Caco-2 (cell line): Measurements from ENCODE around the gene PKD2L1. TPM values are rescaled to one million over a fixed set of nuclear protein-coding genes. Genes with fewer than 3 reads are reported as not detected.

ENCODE experiments used
- BruUV-seq: library from RNA; stranded (reverse); fragments of 400-500 nt; replicated peaks from 2 replicates; lab custom pipeline; 2021; lab: Mats Ljungman, UMichigan
- CTCF ChIA-PET: fragments of 300-600 bp; sonication (Branson Sonifier 250); formaldehyde crosslinking; loops from one replicate; lab custom pipeline; 2022; ENCODE audit warnings: antibody characterized with exemption; lab: Charles Lee
- POLR2A ChIA-PET: fragments of 300-600 bp; sonication (Branson Sonifier 250); formaldehyde crosslinking; loops from one replicate; lab custom pipeline; 2022; ENCODE audit warnings: antibody characterized with exemption; lab: Charles Lee
- DNase-seq, 2 experiments: peaks; one replicate each; pipeline versions ENCODE4 v3.0.0 to v3.0.0-alpha.2; 2020 to 2022
- H3K27me3 ChIP-seq: replicated peaks from 2 replicates; pipeline ENCODE4 v1.6.0; 2011; ENCODE audit warnings: low read length; ENCODE audit not compliant: control insufficient read depth, insufficient read depth
- H3K36me3 ChIP-seq: 2 replicates; pipeline ENCODE4 v1.5.1; 2011; ENCODE audit warnings: low read length; ENCODE audit not compliant: control insufficient read depth, insufficient read depth
- H3K4me1 ChIP-seq: fragments of 250-450 bp; sonication (Bioruptor Pico); 2 replicates; pipeline ENCODE4 v1.5.1; 2020; ENCODE audit warnings: mild to moderate bottlenecking
- H3K4me3 ChIP-seq: 2 replicates; pipeline ENCODE4 v1.5.1; 2011; ENCODE audit warnings: low read depth, mild to moderate bottlenecking, control low read depth, low read length
- H3K9me3 ChIP-seq: fragments of 250-450 bp; sonication (Bioruptor Pico); 2 replicates; pipeline ENCODE4 v1.5.1; 2020; ENCODE audit warnings: mild to moderate bottlenecking, moderate library complexity
- H3K27ac Mint-ChIP-seq: one replicate; pipeline ENCODE4 v1.8.0; 2022; ENCODE audit warnings: mixed read lengths; ENCODE audit not compliant: unreplicated experiment
- H3K27me3 Mint-ChIP-seq: one replicate; pipeline ENCODE4 v1.8.0; 2022; ENCODE audit warnings: mixed read lengths; ENCODE audit not compliant: insufficient read depth, unreplicated experiment
- H3K36me3 Mint-ChIP-seq: one replicate; pipeline ENCODE4 v1.8.0; 2022; ENCODE audit warnings: mild to moderate bottlenecking, mixed read lengths; ENCODE audit not compliant: insufficient read depth, unreplicated experiment
- H3K4me1 Mint-ChIP-seq: one replicate; pipeline ENCODE4 v1.8.0; 2022; ENCODE audit warnings: low read depth, mixed read lengths; ENCODE audit not compliant: unreplicated experiment
- H3K4me3 Mint-ChIP-seq: one replicate; pipeline ENCODE4 v1.8.0; 2022; ENCODE audit warnings: mild to moderate bottlenecking, moderate library complexity, mixed read lengths; ENCODE audit not compliant: unreplicated experiment
- H3K9me3 Mint-ChIP-seq: one replicate; pipeline ENCODE4 v1.8.0; 2022; ENCODE audit warnings: mixed read lengths; ENCODE audit not compliant: unreplicated experiment
- CTCF ChIP-seq, 2 experiments: fragments of 200-600 bp in 1 of 2; IDR thresholded peaks; 1 replicate in 1 of 2; 2 replicates in 1 of 2; pipeline versions ENCODE4 v1.5.1 to v1.8.0; 2011 to 2022; ENCODE audit warnings: antibody characterized with exemption in 1 of 2, control low read depth in 1 of 2, inconsistent platforms in 1 of 2, low read depth in 1 of 2, low read length in 1 of 2, mild to moderate bottlenecking in 1 of 2, moderate library complexity in 1 of 2; ENCODE audit not compliant: insufficient read depth in 1 of 2, severe bottlenecking in 1 of 2, unreplicated experiment in 1 of 2
- intact Hi-C: fragments of 100-400 bp; cut with micrococcal nuclease; formaldehyde crosslinking; loops from one replicate; pipeline ENCODE4 v1.10.0; 2022; ENCODE audit not compliant: unreplicated experiment
- total RNA-seq: library from RNA; stranded (reverse); gene quantifications from 2 replicates; pipeline ENCODE4 v1.2.3, GENCODE V29; 2022

The PKD2L1 gene
- total RNA-seq, 1 experiment from 2014 or later = not detected

GRCh38 chr10:100374200-100374655 is 44.2 kb upstream of the PKD2L1 start:
- no TSS peak for BruUV-seq
- POLR2A ChIA-PET = interaction anchor here (0.6 to 2.2 kb wide), 5 partner anchors 15 to 107 kb away, joined by 3 to 155 read pairs (median 10); partner anchors contain the start of genes CWF19L1 and SCD
- Histone ChIP-seq H3K9me3 (no peaks in the 10 kb centered on the region), H3K36me3 (no peaks in the 10 kb centered on the region), H3K4me3 (peak overlapping the region; percentile 48), H3K4me1 (peaks cover 38% of the 10 kb centered on the region), H3K27me3 (no peaks in the 10 kb centered on the region)
- CTCF ChIA-PET = interaction anchor here (0.6 to 2.0 kb wide), 6 partner anchors 9 to 145 kb away, joined by 3 to 18 read pairs (median 6); partner anchors contain the start of gene SCD
- intact Hi-C loops = loop anchor here (1.0 to 2.0 kb wide), 2 partner anchors 32 to 59 kb away; no protein-coding TSS in a partner anchor
- Mint-ChIP-seq H3K4me3 (no peak overlapping the region), H3K36me3 (peaks cover 15% of the 10 kb centered on the region), H3K4me1 (peaks cover 20% of the 10 kb centered on the region), H3K9me3 (no peaks in the 10 kb centered on the region), H3K27ac (no peak overlapping the region), H3K27me3 (no peaks in the 10 kb centered on the region)
- DNase-seq = no peak
- no peak for TF ChIP-seq CTCF (IDR thresholded peaks at IDR 0.05; ENCODE audit: insufficient read depth in 1 of 2, low read depth in 1 of 2, low read length in 1 of 2, severe bottlenecking in 1 of 2, unreplicated experiment in 1 of 2)

- Mint-ChIP-seq H3K27me3 (no peaks in the 10 kb centered on the region), H3K9me3 (no peaks in the 10 kb centered on the region), H3K27ac (no peak overlapping the region), H3K4me1 (peaks cover 20% of the 10 kb centered on the region), H3K36me3 (peaks cover 15% of the 10 kb centered on the region), H3K4me3 (no peak overlapping the region)
- ChIA-PET POLR2A (interaction anchor here (0.6 to 2.2 kb wide), 18 partner anchors 12 to 540 kb away, joined by 3 to 155 read pairs (median 5); partner anchors contain the start of genes CWF19L1 and SCD), CTCF (interaction anchor here (0.7 to 2.0 kb wide), 7 partner anchors 14 to 145 kb away, joined by 4 to 18 read pairs (median 6); partner anchors contain the start of gene SCD)
- Histone ChIP-seq H3K27me3 (no peaks in the 10 kb centered on the region), H3K36me3 (no peaks in the 10 kb centered on the region), H3K4me3 (peak overlapping the region; percentile 48), H3K4me1 (peaks cover 38% of the 10 kb centered on the region), H3K9me3 (no peaks in the 10 kb centered on the region)
- no peak for TF ChIP-seq CTCF (IDR thresholded peaks at IDR 0.05; ENCODE audit: insufficient read depth in 1 of 2, low read depth in 1 of 2, low read length in 1 of 2, severe bottlenecking in 1 of 2, unreplicated experiment in 1 of 2)
- intact Hi-C loops = loop anchor here (1.0 to 2.0 kb wide), 4 partner anchors 14 to 59 kb away; no protein-coding TSS in a partner anchor
- TSS peak; percentile 85 for BruUV-seq
- peak; percentile 98 to 99 for DNase-seq
Observed at GRCh38 chr10:100373298-100374199, 43.5 kb upstream of the PKD2L1 start.
